WTC11 (cell line): ENCODE results near the gene MN1. TPM values are rescaled to one million over a fixed set of nuclear protein-coding genes. Genes with fewer than 3 reads are reported as not detected.

Source experiments
- ATAC-seq: fragments of 200-7000 bp; cut with Tn5 transposase; 2 replicates; pipeline ENCODE4 v1.10.0; 2021; ENCODE audit warnings: mild to moderate bottlenecking, moderate library complexity
- CTCF ChIA-PET: fragments of 300-600 bp; sonication (Branson Sonifier 250); formaldehyde crosslinking; loops from one replicate; lab custom pipeline; 2021; ENCODE audit warnings: antibody characterized with exemption; lab: Charles Lee
- POLR2A ChIA-PET: fragments of 350-600 bp; sonication (Branson Sonifier 250); formaldehyde crosslinking; loops from one replicate; lab custom pipeline; 2021; ENCODE audit warnings: antibody characterized with exemption; lab: Charles Lee
- DNase-seq: peaks from one replicate; pipeline ENCODE4 v3.0.0; 2021; ENCODE audit warnings: low spot score
- H3K27ac Mint-ChIP-seq: 2 replicates; pipeline ENCODE4 v1.8.0; 2021; ENCODE audit warnings: mixed read lengths
- H3K27me3 Mint-ChIP-seq: 2 replicates; pipeline ENCODE4 v1.8.0; 2021; ENCODE audit warnings: low read depth, mild to moderate bottlenecking, moderate library complexity, mixed read lengths
- H3K36me3 Mint-ChIP-seq: 2 replicates; pipeline ENCODE4 v1.8.0; 2021; ENCODE audit warnings: mixed read lengths
- H3K4me1 Mint-ChIP-seq: 2 replicates; pipeline ENCODE4 v1.8.0; 2022; ENCODE audit warnings: mixed read lengths
- H3K4me3 Mint-ChIP-seq: 2 replicates; pipeline ENCODE4 v1.8.0; 2021; ENCODE audit warnings: mild to moderate bottlenecking, moderate library complexity, mixed read lengths
- H3K9me3 Mint-ChIP-seq: 2 replicates; pipeline ENCODE4 v1.8.0; 2021; ENCODE audit warnings: mixed read lengths
- CREB1 ChIP-seq: sonication (generic); formaldehyde crosslinking; IDR thresholded peaks from 2 replicates; pipeline ENCODE4 v1.8.0; 2023; ENCODE audit warnings: mild to moderate bottlenecking, missing genetic modification reagents
- CREM ChIP-seq: sonication (generic); formaldehyde crosslinking; IDR thresholded peaks from 2 replicates; pipeline ENCODE4 v1.8.1; 2022; ENCODE audit warnings: mild to moderate bottlenecking, missing genetic modification reagents, moderate library complexity
- EMX1 ChIP-seq: fragments of 250-450 bp; sonication (Bioruptor Pico); IDR thresholded peaks from 2 replicates; pipeline ENCODE4 v1.8.0; 2021; ENCODE audit warnings: mild to moderate bottlenecking
- ETV6 ChIP-seq: sonication (generic); formaldehyde crosslinking; IDR thresholded peaks from 2 replicates; pipeline ENCODE4 v1.8.1; 2022; ENCODE audit warnings: mild to moderate bottlenecking, missing genetic modification reagents
- OVOL2 ChIP-seq: fragments of 250-450 bp; sonication (Bioruptor Pico); IDR thresholded peaks from 2 replicates; pipeline ENCODE4 v1.9.0; 2021; ENCODE audit warnings: mild to moderate bottlenecking, borderline replicate concordance
- PRRX2 ChIP-seq: fragments of 250-450 bp; sonication (Bioruptor Pico); IDR thresholded peaks from 2 replicates; pipeline ENCODE4 v1.8.0; 2021; ENCODE audit warnings: mild to moderate bottlenecking
- SMAD3 ChIP-seq: sonication (generic); formaldehyde crosslinking; IDR thresholded peaks from 2 replicates; pipeline ENCODE4 v1.8.0; 2022; ENCODE audit warnings: missing genetic modification reagents, mild to moderate bottlenecking, borderline replicate concordance
- ZNF138 ChIP-seq: sonication (generic); formaldehyde crosslinking; conservative IDR thresholded peaks from 2 replicates; pipeline ENCODE4 v1.8.1; 2022; ENCODE audit warnings: mild to moderate bottlenecking, moderate library complexity, missing genetic modification reagents
- total RNA-seq: library from RNA; stranded (reverse); gene quantifications from 3 replicates; pipeline ENCODE4 v1.2.3, GENCODE V29; 2021
- TF ChIP-seq, protein P1 (sequence below): fragments of 250-450 bp; sonication (Bioruptor Pico); IDR thresholded peaks from 2 replicates; pipeline ENCODE4 v1.8.0; 2021; ENCODE audit warnings: mild to moderate bottlenecking
- TF ChIP-seq, protein P2 (sequence below): fragments of 250-450 bp; sonication (Bioruptor Pico); IDR thresholded peaks from 2 replicates; pipeline ENCODE4 v2.1.2; 2022; ENCODE audit warnings: mild to moderate bottlenecking, moderate library complexity
- TF ChIP-seq, protein P3 (sequence below): sonication (generic); formaldehyde crosslinking; IDR thresholded peaks from 2 replicates; pipeline ENCODE4 v1.8.1; 2023; ENCODE audit warnings: mild to moderate bottlenecking, missing genetic modification reagents, moderate library complexity
- TF ChIP-seq, protein P4 (sequence below): sonication (generic); formaldehyde crosslinking; IDR thresholded peaks from 2 replicates; pipeline ENCODE4 v1.8.0; 2022; ENCODE audit warnings: mild to moderate bottlenecking, missing genetic modification reagents
- TF ChIP-seq, protein P5 (sequence below): sonication (generic); formaldehyde crosslinking; IDR thresholded peaks from 2 replicates; pipeline ENCODE4 v1.8.1; 2023; ENCODE audit warnings: mild to moderate bottlenecking, missing genetic modification reagents, borderline replicate concordance
- TF ChIP-seq, protein P6 (sequence below): sonication (generic); formaldehyde crosslinking; IDR thresholded peaks from 2 replicates; pipeline ENCODE4 v1.8.0; 2022; ENCODE audit warnings: missing genetic modification reagents
- TF ChIP-seq, protein P7 (sequence below): sonication (generic); formaldehyde crosslinking; IDR thresholded peaks from 2 replicates; pipeline ENCODE4 v1.8.1; 2023; ENCODE audit warnings: mild to moderate bottlenecking, missing genetic modification reagents, moderate library complexity

The MN1 gene
- total RNA-seq, 1 experiment from 2014 or later, result 21.3 TPM

DNA sequence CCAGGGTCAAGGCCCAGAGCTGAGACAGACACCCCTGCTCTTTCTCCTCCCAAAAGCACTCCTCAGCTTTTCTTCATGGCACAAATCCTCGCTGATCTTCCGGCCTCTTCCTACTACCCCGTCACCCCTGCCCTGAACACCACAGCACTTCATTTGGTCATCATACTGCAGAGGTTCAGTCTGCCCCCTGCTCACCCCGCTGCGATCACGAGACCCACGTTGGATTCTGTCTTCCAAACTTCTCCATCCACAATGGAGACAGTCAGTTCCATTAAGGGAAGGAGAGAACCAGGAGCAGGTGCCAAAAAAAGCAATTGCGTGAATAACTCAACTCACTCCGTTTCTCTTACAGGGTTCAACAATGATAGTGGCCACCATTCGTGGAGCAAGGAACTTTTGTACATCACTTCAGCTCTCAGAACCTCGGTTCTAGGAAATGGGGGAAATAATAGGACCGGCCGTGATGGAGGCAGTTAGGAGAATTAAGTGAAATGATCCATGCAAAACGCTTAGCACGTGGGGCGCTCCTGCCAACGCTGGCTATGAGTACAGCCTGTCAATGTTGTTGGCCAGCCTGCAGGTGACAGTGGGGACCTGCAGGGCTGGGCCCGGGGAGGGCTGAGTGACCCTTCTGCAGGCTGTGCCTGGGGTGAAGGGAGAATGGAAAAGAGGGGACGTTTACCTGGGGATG lies 45.9 kb downstream of the MN1 start:
- Mint-ChIP-seq H3K9me3 (no peaks in the 10 kb centered on the region), H3K27ac (no peak overlapping the region), H3K36me3 (no peaks in the 10 kb centered on the region), H3K4me3 (no peak overlapping the region), H3K4me1 (peaks cover 19% of the 10 kb centered on the region), H3K27me3 (no peaks in the 10 kb centered on the region)
- ChIA-PET CTCF (no interaction called here), POLR2A (no interaction called here)
- ATAC-seq (no peak), DNase-seq (no peak)
- TF ChIP-seq CREM (CRISPR knock-in tag) (no peak), PRRX2 (CRISPR knock-in tag) (no peak)
- TF ChIP-seq, protein P1, sequence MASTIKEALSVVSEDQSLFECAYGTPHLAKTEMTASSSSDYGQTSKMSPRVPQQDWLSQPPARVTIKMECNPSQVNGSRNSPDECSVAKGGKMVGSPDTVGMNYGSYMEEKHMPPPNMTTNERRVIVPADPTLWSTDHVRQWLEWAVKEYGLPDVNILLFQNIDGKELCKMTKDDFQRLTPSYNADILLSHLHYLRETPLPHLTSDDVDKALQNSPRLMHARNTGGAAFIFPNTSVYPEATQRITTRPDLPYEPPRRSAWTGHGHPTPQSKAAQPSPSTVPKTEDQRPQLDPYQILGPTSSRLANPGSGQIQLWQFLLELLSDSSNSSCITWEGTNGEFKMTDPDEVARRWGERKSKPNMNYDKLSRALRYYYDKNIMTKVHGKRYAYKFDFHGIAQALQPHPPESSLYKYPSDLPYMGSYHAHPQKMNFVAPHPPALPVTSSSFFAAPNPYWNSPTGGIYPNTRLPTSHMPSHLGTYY (CRISPR knock-in tag), result no peak
- TF ChIP-seq, protein P2, sequence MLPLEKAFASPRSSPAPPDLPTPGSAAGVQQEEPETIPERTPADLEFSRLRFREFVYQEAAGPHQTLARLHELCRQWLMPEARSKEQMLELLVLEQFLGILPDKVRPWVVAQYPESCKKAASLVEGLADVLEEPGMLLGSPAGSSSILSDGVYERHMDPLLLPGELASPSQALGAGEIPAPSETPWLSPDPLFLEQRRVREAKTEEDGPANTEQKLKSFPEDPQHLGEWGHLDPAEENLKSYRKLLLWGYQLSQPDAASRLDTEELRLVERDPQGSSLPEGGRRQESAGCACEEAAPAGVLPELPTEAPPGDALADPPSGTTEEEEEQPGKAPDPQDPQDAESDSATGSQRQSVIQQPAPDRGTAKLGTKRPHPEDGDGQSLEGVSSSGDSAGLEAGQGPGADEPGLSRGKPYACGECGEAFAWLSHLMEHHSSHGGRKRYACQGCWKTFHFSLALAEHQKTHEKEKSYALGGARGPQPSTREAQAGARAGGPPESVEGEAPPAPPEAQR (CRISPR knock-in tag), result no peak
- TF ChIP-seq, protein P3, sequence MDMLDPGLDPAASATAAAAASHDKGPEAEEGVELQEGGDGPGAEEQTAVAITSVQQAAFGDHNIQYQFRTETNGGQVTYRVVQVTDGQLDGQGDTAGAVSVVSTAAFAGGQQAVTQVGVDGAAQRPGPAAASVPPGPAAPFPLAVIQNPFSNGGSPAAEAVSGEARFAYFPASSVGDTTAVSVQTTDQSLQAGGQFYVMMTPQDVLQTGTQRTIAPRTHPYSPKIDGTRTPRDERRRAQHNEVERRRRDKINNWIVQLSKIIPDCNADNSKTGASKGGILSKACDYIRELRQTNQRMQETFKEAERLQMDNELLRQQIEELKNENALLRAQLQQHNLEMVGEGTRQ (CRISPR knock-in tag), result no peak
- TF ChIP-seq, protein P4, sequence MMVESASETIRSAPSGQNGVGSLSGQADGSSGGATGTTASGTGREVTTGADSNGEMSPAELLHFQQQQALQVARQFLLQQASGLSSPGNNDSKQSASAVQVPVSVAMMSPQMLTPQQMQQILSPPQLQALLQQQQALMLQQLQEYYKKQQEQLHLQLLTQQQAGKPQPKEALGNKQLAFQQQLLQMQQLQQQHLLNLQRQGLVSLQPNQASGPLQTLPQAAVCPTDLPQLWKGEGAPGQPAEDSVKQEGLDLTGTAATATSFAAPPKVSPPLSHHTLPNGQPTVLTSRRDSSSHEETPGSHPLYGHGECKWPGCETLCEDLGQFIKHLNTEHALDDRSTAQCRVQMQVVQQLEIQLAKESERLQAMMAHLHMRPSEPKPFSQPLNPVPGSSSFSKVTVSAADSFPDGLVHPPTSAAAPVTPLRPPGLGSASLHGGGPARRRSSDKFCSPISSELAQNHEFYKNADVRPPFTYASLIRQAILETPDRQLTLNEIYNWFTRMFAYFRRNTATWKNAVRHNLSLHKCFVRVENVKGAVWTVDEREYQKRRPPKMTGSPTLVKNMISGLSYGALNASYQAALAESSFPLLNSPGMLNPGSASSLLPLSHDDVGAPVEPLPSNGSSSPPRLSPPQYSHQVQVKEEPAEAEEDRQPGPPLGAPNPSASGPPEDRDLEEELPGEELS (CRISPR knock-in tag), result no peak

DNA sequence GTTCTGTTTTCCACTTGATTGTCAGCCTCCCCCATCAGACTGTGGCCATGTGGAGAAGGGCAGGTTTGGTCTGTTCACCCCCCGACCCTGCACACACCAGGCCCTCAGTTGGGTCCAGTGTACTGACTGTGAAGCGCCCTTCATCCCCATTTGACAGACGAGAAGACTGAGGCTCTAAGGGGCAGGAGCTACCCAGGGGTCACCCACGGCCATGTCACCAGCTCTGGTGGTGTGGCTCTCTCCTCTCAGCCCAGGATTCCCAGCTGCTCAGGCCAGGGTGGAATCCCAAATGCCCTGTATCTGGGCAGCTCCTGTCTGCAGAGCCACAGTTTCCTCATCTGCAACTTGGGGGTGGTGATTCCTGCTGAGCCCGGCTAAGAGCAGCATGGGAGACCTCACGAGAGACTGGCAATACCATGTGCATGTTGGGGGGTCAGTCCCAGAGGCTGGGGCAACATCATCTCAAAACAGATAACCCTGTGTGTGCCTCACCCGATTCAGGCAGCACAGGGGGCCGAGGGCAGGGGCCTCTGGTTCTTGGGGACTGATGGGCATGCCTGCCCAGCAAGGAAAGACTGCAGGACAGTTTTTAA lies 46.6 kb downstream of the MN1 start:
- H3K9me3 Mint-ChIP-seq, result no peaks in the 10 kb centered on the region
- peaks cover 3% of the 10 kb centered on the region; the same call in 1 of the 2 replicates for H3K27me3 Mint-ChIP-seq
- ChIA-PET POLR2A (no interaction called here), CTCF (no interaction called here)
- H3K4me3 Mint-ChIP-seq, result no peak overlapping the region
- no peak overlapping the region for H3K27ac Mint-ChIP-seq
- peaks cover 26% of the 10 kb centered on the region for H3K4me1 Mint-ChIP-seq
- H3K36me3 Mint-ChIP-seq, result no peaks in the 10 kb centered on the region
- no peak for DNase-seq
- ATAC-seq, result no peak
- TF ChIP-seq CREB1 (CRISPR knock-in tag) (no peak), ZNF138 (CRISPR knock-in tag) (no peak), EMX1 (CRISPR knock-in tag) (no peak), OVOL2 (CRISPR knock-in tag) (no peak), PRRX2 (CRISPR knock-in tag) (no peak), SMAD3 (no peak), ETV6 (CRISPR knock-in tag) (no peak)
- TF ChIP-seq, protein P3 (CRISPR knock-in tag), result no peak
- TF ChIP-seq, protein P5, sequence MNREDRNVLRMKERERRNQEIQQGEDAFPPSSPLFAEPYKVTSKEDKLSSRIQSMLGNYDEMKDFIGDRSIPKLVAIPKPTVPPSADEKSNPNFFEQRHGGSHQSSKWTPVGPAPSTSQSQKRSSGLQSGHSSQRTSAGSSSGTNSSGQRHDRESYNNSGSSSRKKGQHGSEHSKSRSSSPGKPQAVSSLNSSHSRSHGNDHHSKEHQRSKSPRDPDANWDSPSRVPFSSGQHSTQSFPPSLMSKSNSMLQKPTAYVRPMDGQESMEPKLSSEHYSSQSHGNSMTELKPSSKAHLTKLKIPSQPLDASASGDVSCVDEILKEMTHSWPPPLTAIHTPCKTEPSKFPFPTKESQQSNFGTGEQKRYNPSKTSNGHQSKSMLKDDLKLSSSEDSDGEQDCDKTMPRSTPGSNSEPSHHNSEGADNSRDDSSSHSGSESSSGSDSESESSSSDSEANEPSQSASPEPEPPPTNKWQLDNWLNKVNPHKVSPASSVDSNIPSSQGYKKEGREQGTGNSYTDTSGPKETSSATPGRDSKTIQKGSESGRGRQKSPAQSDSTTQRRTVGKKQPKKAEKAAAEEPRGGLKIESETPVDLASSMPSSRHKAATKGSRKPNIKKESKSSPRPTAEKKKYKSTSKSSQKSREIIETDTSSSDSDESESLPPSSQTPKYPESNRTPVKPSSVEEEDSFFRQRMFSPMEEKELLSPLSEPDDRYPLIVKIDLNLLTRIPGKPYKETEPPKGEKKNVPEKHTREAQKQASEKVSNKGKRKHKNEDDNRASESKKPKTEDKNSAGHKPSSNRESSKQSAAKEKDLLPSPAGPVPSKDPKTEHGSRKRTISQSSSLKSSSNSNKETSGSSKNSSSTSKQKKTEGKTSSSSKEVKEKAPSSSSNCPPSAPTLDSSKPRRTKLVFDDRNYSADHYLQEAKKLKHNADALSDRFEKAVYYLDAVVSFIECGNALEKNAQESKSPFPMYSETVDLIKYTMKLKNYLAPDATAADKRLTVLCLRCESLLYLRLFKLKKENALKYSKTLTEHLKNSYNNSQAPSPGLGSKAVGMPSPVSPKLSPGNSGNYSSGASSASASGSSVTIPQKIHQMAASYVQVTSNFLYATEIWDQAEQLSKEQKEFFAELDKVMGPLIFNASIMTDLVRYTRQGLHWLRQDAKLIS, result no peak
- TF ChIP-seq, protein P6, sequence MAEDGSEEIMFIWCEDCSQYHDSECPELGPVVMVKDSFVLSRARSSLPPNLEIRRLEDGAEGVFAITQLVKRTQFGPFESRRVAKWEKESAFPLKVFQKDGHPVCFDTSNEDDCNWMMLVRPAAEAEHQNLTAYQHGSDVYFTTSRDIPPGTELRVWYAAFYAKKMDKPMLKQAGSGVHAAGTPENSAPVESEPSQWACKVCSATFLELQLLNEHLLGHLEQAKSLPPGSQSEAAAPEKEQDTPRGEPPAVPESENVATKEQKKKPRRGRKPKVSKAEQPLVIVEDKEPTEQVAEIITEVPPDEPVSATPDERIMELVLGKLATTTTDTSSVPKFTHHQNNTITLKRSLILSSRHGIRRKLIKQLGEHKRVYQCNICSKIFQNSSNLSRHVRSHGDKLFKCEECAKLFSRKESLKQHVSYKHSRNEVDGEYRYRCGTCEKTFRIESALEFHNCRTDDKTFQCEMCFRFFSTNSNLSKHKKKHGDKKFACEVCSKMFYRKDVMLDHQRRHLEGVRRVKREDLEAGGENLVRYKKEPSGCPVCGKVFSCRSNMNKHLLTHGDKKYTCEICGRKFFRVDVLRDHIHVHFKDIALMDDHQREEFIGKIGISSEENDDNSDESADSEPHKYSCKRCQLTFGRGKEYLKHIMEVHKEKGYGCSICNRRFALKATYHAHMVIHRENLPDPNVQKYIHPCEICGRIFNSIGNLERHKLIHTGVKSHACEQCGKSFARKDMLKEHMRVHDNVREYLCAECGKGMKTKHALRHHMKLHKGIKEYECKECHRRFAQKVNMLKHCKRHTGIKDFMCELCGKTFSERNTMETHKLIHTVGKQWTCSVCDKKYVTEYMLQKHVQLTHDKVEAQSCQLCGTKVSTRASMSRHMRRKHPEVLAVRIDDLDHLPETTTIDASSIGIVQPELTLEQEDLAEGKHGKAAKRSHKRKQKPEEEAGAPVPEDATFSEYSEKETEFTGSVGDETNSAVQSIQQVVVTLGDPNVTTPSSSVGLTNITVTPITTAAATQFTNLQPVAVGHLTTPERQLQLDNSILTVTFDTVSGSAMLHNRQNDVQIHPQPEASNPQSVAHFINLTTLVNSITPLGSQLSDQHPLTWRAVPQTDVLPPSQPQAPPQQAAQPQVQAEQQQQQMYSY (CRISPR knock-in tag), result no peak
- TF ChIP-seq, protein P7, sequence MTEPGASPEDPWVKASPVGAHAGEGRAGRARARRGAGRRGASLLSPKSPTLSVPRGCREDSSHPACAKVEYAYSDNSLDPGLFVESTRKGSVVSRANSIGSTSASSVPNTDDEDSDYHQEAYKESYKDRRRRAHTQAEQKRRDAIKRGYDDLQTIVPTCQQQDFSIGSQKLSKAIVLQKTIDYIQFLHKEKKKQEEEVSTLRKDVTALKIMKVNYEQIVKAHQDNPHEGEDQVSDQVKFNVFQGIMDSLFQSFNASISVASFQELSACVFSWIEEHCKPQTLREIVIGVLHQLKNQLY (CRISPR knock-in tag), result no peak
